GOT3 (cell line): ENCODE results near the gene OTOP2.

Experiments
- DNase-seq: peaks from one replicate; lab custom pipeline; 2025; ENCODE audit warnings: mixed read lengths; lab: John Stamatoyannopoulos, UW

The OTOP2 gene

DNA sequence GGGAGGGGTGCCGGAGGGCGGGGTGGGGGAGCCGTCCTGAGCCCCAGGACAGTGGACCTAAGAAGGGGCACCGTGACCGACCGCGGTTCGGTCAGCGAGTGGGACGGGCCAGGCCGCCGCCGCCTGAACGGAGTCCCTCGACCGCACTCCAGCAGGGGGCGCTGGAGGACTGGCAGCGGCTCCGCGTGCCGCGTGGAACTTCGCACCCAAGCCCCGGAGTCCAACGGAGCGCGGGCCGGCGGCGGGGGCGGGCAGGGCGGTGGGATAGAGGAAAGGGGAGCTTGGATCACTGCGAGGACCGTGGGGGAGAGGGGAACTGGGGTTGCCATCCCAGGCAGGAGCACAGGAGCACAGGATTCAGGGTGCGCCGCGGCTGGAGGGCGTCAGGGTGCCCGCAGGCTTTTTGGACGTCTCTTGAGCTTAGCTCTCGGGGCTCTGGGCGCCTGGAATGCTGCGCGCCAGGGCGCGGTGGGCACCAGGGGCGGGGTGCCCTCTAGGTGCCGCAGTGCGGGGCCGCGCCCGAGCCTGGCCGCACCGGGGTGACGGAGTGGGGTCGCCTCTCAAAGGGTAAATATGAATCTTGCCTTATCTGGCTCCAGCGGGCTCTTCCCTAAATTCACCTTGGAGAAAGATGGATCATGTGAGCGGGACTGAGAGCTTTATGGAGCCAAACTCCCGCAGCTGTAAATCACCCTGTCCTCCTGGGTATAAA, 379 bp upstream of the OTOP2 start:
- DNase-seq = peak; percentile 3

DNA sequence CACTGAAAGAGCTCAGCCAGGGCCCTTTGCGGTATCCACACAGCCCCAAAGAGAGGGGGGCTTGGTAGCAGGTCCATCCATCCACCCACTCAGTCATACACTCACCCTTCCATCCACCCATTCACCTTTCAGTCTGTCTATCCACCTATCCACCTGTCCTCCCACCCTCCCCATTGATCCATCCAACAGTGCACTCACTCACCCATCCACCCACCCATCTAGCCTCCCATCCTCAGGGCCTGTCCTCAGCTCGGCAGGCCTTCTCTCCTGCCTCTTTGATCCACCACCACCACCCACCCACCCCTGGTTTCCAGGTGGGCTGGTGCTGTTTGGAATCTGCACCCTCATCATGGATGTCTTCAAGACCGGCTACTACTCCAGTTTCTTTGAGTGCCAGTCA, 1.2 kb downstream of the OTOP2 start:
- no peak for DNase-seq

DNA sequence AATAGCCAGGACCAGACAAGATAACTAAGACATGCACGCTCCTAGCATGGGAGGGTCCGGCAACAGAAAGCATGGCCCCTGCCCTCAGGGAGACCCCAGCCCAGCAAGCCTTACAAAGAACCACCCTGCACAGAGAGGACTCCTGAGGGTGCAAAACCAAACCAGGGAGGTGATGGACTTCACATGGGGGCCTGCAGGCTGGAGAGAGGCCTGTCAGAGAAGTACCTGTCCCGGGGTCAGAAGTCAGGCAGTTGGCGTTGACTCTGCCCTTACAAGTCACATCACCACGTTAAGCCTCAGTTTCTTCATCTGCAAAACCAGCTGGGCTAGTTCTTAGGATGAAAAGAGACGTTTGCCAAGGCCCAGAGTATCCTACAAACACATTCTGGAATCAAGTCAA, 4.7 kb downstream of the OTOP2 start:
- no peak for DNase-seq

DNA sequence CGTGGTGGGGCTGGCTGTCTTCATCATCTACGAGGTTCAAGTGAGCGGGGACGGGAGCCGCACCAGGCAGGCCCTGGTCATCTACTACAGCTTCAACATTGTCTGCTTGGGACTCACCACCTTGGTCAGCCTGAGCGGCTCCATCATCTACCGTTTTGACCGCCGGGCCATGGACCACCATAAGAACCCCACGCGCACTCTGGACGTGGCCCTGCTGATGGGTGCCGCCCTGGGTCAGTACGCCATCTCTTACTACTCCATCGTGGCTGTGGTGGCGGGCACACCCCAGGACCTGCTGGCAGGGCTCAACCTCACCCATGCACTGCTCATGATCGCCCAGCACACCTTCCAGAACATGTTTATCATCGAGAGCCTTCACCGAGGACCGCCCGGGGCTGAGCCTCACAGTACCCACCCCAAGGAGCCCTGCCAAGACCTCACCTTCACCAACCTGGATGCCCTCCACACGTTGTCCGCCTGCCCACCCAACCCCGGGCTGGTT, 6.5 kb downstream of the OTOP2 start:
- no peak for DNase-seq

DNA sequence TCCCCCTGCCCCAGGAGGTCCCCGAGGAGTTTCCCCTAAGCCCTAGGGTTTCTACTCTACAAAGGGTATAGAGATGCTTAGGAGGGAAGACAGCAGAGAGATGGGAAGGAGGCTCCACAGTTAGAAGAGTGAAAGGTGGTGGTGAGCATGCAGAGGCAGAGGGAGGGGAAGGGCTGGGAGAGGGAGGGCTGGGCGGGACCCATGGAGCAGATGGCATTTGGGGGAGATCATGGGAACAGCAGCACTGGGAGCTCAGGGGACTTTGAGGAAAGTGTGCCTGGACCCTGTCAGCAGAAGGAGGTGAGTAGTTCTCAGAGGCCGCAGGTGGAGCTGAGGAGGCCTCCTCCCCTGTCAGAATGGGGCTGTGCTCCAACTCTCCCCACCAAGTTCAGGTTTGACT, 11.0 kb downstream of the OTOP2 start:
- DNase-seq = no peak

DNA sequence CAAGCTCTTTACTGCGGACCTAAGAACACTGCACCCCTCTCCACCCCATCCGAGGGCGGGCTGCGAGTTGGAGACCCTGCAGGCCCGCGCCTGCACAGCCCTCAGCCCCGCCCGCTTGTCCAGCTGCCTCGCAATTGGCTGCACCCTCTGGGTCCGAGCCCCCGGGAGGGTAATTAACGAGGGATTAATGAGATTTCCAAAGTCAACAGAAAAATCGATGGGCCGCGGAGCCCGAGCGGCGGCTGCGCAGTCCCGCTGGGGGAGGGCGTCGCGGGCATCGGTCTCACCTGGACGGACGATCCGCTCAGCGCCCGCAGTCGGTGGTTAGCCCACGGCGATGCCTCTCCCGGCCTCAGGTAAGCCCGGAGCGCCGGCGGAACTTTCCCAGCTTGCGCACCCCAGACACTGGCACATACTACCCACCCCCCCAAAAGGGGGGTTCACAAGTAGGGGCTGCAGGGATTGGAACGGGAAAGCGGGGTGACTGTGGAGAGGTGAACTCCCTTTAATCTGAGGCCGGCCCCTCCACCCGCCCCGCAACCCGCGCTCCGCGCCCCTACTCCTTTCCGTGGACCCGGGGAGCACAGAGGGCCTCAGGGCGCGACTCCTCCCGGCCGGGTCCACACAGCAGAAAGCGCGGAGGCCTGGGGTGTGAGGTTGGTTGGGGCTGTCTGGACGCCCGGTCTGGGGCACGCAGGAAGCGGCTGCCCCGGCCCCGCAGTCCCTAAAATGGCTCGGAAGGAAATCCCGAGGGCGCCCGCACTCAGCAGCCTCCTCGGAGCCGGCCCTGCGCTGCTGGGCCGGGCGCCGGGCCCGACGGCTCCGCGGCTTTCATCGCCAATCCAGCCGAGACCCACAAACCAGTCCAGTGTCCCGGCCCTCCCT, 11.8 kb downstream of the OTOP2 start, which contains the start of gene OTOP3:
Gene OTOP3 (plus strand): TSS at position 314 of the 885 bp plus-strand sequence. CDS start 24 bp downstream, at position 338.
- DNase-seq = no peak

DNA sequence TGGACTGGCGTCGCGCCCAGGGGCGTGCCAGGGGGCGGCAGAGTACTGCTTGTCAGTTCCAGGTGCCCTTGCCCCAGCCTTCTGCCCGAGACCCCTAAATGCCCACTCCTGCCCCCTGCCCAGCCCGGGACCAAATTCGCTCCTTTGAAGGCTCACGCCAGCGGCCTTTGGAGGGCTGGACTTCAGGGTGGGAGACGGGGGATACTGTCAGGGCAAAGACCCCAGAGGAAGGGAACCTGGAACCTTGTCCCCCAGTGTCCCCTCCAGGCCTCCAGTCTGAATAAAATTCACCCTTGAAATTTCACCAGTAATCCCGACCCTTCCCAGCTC, 12.4 kb downstream of the OTOP2 start:
- DNase-seq = no peak

DNA sequence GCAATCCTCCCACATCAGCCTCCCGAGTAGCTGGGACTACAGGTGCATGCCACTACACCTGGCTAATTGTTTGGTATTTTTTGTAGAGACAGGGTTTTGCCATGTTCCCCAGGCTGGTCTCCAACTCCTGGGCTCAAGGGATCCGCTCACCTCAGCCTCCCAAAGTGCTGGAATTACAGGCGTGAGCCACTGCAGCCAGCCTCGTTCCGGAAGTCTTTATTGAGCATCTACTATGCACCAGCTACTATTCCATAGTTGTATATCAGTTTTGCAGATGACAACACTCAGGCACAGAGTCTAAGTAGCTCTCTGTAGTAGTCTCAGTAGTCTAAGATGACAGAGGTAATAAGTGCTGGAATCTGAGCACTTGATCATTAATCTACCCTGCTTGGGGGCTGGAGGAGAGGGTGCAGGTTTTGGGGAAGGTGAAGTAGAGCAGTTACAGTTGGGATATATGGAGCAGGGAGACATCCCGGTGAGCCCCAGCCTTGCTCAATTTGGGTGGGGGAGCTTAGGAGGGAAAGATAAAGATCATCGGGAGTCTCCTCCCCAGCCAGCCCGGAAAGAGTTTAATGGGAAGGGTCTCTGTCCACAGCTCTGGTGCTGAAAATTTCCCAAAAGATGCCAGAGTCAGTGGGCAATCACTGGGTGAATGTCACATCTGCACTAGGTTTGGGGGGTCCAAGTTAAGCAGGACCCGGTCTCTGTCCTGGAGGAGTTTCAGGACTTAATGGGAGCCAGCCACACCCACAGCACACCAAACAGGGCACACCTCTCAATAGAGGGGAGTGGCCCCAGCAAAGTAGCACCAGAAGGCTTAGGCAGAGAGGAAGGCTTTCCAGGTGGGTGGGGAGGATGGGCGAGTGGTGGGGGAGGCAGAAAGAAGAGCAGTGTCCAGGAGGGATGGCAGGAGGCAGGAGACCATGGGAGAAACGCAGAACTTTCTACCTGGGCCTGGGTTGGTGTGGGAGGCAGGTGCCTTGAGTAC, 13.3 kb downstream of the OTOP2 start:
- DNase-seq = no peak

DNA sequence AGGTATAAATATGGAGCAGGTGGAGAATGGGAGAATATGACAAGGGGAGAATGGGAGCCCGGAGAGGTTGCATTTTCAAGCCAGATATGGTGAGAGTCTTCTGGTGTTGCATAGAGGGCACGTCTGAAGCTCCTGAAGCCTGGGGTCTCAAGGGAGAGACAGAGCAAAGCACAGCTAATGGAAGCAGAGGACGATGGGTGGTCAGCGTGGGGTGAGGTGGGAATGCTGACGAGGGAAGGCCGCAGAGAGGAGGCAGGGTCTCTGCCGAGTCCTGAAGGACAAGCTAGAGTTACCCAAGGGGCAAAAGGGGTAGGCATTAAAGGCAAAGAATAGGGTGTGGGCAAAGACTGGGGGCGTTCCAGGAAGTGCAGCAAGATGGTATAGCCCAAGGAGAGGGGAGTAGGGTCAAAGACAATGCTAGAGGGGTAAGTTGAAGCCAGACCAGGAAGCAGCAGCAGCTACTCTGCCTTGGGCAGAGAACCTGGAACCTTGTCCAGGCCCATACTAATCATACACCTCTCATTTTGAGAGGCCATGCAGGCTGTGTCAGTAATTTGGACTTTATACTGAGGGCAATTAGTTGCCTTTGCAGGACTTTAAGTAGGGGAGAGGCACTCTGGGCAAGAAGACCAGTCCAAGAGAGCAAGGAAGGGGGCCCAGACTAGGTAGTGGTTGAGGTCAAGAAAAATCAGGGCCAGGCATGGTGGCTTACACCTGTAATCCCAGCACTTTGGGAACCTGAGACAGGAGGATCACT, 14.3 kb downstream of the OTOP2 start:
- no peak for DNase-seq

DNA sequence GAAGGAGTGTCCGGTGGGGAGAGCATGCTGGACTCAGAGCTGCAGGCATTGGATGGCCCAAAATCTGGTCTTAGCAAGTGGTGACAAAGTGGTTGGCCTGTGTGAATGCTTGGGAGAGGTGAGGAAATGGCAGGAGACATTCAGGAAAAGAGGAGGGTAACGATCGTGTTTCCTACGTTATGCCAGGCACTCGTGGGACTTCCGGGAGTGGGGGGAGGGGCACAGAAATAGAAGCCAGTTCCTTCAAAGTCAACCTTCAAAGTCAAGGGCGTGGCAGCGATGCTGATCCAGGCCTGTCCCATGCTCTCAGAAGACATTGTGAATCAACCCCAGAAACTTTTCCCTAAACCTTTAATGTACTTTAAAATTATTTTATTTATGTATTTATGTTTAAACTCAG, 15.5 kb downstream of the OTOP2 start:
- no peak for DNase-seq

DNA sequence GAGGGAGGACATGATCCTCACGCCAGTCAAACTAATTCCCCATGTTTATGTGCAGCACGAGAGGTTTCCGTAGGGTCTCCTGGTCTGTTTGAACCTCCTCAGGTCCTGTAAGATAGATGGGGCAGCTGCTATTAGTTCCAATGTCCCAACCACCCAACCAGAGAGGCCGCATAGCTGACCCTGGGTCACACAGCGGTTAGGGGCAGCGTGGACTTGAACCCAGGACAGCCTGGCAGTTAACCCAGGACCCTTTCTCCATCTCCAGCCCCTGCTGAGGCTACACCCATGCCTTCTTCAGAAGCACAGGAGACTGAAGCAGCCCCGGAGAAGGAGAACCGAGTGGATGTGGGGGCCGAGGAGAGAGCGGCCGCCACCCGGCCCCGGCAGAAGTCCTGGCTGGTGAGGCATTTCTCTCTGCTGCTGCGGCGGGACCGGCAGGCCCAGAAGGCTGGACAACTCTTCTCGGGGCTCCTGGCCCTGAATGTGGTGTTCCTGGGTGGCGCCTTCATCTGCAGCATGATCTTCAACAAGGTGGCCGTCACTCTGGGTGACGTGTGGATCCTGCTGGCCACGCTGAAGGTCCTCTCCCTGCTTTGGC, 17.2 kb downstream of the OTOP2 start:
- no peak for DNase-seq

DNA sequence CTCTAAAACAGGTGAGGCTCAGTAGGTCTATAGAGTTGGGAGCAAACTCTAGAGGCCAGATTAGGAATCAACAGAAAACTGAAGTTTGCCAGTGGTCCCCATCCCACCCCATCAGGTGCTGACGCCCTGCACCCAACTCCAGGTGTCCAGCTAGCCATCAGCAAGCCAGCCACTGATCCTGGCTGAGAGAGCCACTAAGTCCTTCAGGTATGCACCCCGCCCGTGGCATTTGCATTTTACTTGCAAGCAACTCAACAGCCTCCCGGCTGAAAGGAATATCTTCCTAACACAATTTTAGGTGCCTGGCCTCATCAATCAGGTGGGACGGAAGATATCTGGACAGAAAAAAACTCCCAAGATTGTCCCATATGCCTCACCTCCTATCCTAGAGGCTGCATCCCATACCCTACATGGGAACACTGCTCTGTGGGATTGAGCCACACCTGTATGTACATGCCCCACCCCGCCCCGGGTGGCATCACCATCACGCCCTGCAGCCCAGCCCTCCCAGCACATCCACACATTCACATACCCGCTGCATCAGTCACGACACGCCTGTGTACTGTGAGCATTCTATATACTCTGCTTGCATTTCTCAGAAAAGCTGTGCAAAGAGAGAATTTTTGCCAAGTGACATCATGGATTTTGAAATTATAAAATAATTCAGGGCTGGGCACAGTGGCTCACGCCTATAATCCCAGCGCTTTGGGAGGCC, 19.9 kb downstream of the OTOP2 start:
- DNase-seq = no peak

DNA sequence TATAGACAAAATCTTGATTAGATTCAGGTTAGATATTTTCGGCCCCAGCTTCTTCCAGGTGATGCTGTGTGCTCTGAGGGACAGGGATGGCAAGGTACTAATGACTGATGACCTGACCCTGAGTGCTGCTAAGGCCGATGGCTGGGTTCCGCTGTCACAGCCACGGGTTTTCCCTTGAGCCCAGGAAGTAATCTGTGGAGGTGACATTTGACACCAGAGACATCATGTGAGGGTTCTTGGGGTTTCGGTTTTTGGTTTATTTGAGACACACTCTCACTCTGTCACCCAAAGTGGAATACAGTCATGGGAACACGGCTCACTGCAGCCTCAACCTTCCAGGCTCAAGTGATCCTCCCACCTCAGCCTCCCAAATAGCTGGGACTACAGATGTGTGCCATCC, 21.5 kb downstream of the OTOP2 start:
- DNase-seq = no peak

DNA sequence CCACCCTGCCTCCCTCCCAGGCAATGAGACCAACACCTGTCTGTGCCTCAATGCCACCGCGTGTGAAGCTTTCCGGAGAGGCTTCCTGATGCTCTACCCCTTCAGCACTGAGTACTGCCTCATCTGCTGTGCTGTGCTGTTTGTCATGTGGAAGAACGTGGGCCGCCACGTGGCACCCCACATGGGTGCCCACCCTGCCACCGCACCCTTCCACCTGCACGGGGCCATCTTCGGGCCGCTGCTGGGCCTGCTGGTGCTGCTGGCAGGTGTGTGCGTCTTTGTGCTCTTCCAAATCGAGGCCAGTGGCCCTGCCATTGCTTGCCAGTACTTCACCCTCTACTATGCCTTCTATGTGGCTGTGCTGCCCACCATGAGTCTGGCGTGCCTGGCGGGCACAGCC, 22.6 kb downstream of the OTOP2 start:
- no peak for DNase-seq

DNA sequence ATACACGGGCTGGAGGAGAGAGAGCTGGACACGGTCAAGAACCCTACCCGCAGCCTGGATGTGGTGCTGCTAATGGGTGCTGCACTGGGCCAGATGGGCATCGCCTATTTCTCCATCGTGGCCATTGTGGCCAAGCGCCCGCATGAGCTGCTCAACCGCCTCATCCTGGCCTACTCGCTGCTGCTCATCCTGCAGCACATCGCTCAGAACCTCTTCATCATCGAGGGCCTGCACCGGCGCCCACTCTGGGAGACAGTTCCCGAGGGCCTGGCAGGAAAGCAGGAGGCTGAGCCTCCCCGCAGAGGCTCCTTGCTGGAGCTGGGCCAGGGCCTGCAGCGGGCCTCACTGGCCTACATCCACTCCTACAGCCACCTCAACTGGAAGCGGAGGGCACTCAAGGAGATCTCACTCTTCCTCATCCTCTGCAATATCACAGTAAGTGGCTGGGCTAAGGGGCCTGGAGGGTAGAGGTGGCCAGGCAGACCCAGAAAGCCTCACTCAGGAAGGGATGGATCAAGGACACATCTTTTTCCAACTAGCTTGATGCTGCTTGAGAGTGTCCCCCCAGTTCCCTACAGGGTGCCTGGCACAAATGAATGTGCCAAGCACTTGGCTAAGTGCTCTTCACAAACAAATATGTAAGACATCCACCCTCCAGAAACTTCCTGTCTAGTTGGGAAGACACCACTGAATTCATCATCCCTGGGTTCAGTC, 23.1 kb downstream of the OTOP2 start:
- no peak for DNase-seq

DNA sequence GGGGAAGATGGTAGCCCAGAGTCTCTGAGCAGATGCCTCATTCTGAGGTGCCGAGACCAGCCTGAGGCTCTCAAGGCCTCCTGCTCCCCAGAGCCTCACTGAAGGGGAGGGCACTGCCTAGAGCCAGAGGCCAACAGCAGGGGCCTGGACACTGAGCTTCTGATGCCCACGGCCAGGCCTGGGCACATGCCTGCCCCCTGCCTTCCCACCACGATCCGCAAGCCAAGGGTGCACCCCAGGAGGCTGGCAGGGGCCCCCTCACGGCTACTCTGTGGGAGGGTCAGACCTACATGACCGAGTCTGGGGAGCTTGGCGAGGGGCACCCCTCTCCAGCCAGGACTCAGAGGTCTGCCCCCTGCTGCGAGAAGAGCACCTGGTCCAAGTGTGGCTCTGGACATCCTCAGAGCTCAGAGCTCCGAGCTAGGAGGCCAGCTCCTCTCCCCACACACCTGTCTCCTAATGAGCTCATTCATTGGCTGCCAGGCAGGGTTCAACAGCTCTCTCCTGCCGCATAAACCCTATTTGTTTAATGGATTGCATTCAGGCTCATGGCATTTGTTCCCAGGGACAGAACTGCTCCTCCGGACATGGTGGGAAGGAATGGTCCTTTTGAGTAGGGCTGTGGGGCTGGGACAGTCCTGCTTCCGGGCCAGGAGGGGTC, 25.5 kb downstream of the OTOP2 start:
- no peak for DNase-seq

DNA sequence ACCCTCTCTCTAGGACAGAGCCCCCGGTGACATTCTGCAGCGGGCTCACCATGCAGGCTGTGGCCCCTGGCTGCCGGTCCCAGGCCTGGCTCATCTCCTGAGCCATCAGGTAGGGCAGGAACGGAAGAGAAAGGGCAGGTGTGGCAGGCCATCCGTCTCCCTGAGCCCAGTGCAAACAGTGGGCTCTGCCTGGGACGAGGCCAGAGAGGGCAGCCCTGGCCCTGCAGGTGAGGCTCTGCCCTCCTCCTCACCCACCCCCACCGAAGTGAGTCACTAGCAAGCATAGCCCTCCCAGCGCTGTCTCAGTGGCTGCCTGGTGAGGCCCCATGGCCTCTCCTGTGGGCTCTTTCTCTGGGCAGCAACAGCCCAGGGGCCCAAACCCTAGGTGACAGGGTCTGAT, 26.1 kb downstream of the OTOP2 start:
- no peak for DNase-seq

DNA sequence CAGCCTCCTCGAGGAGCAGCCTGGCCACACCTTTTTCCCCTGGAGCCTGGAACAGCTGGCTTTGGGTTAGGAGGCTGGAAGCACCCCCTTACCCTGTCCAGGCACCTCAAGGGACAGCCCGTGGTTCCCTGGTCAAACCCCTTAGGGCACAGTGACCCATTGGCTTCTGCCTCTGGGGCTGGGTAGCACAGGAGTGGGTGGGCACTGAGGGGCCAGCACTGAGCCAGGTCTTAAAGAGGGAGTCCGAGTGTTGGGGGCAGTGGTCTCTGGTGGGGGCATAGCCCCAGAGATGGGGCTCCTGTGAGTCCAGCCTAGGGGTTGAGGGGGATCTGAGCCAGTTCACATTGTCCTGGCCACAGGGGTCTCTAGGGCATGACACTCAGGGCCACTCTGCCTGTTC, 27.0 kb downstream of the OTOP2 start:
- no peak for DNase-seq
